PC-9 (cell line): Measurements from ENCODE around the gene HNRNPF. TPM values are rescaled to one million over a fixed set of nuclear protein-coding genes. Genes with fewer than 3 reads are reported as not detected.

ENCODE experiments used
- total RNA-seq: library from RNA; stranded (reverse); gene quantifications from 2 replicates; pipeline ENCODE4 v1.2.3, GENCODE V29; 2021

Gene HNRNPF
- total RNA-seq, 1 experiment from 2014 or later = 337 TPM

Other genes starting within 250 kb of the HNRNPF start
- gene RASGEF1A, start 142.1 kb downstream of the HNRNPF start, total RNA-seq = 15.4 and 23.9 TPM in 2 replicates
- not detected in 2 replicates for gene FXYD4, start 37.5 kb downstream of the HNRNPF start, total RNA-seq
- gene ZNF487, start 27.9 kb upstream of the HNRNPF start, total RNA-seq = 11.8 and 14.5 TPM in 2 replicates
- 3.3 and 3.7 TPM in 2 replicates for gene ZNF239, start 165.4 kb upstream of the HNRNPF start, total RNA-seq
- 2.1 and 3.7 TPM in 2 replicates for gene ZNF485, start 197.3 kb upstream of the HNRNPF start, total RNA-seq
- gene ZNF32, start 239.7 kb upstream of the HNRNPF start, total RNA-seq = 9.8 and 16.8 TPM in 2 replicates